ENCODE data around the gene TMEM9.

GRCh38 chr1:201169971-201170532 lies 15.8 kb upstream of the TMEM9 start:
- TF ChIP-seq POLR2A (IDR thresholded peaks at IDR 0.05) (no peak), CTCF (IDR thresholded peaks at IDR 0.05) (no peak), EP300 (IDR thresholded peaks at IDR 0.05) (no peak)
